HepG2 (cell line): ENCODE data around the gene TTLL12. TPM values are rescaled to one million over a fixed set of nuclear protein-coding genes. Genes with fewer than 3 reads are reported as not detected.

ENCODE experiments used
- ATAC-seq: fragments of 200-7000 bp; cut with Tn5 transposase; 3 replicates; pipeline ENCODE4 v1.9.1; 2020; ENCODE audit warnings: mild to moderate bottlenecking, moderate library complexity
- BruUV-seq: library from RNA; stranded (reverse); fragments of 400-500 nt; replicated peaks from 2 replicates; lab custom pipeline; 2021; lab: Mats Ljungman, UMichigan
- CTCF ChIA-PET: fragments of 300-600 bp; formaldehyde crosslinking; extraction: SDS; loops from one replicate; lab custom pipeline; 2021; ENCODE audit warnings: low total read pairs, inconsistent platforms, low intra/inter-chr PET ratio; lab: Yijun Ruan, JAX
- POLR2A ChIA-PET: fragments of 350-600 bp; sonication (Branson Sonifier 250); formaldehyde crosslinking; loops from one replicate; lab custom pipeline; 2020; ENCODE audit warnings: antibody characterized with exemption, inconsistent platforms; lab: Yijun Ruan, JAX
- DNase-seq: peaks from one replicate; pipeline ENCODE4 v3.0.0-alpha.2; 2015; ENCODE audit warnings: low spot score
- FAIRE-seq: peaks from 3 replicates; lab custom pipeline; 2011; peaks lifted over from hg19 to GRCh38; lab: Jason Lieb, UNC
- H2AFZ ChIP-seq: one replicate; pipeline ENCODE4 v1.6.1; 2011; ENCODE audit warnings: low read length, inconsistent platforms
- H3K27ac ChIP-seq: fragments of 300-600 bp; 3 replicates; pipeline ENCODE4 v1.8.0; 2011; ENCODE audit warnings: mixed run types, mild to moderate bottlenecking, mixed read lengths, low read length, inconsistent platforms; ENCODE audit not compliant: insufficient read depth; ENCODE audit errors: extremely low read length
- H3K27me3 ChIP-seq, 2 experiments: fragments of 200-600 bp in 1 of 2; 2 replicates in 1 of 2; 3 replicates in 1 of 2; pipeline versions ENCODE4 v1.6.0 to v1.8.0; 2011; ENCODE audit warnings: low read length in 2 of 2, mild to moderate bottlenecking in 2 of 2, moderate library complexity in 2 of 2, inconsistent platforms in 1 of 2; ENCODE audit not compliant: insufficient read depth in 2 of 2, control insufficient read depth in 1 of 2
- H3K36me3 ChIP-seq, 2 experiments: fragments of 200-600 bp in 1 of 2; replicated peaks in 1 of 2; 2 replicates in 1 of 2; 3 replicates in 1 of 2; pipeline versions ENCODE4 v1.5.1 to v1.8.0; 2011; ENCODE audit warnings: low read length in 2 of 2, inconsistent platforms in 1 of 2; ENCODE audit not compliant: insufficient read depth in 2 of 2, control insufficient read depth in 1 of 2
- H3K4me1 ChIP-seq: 2 replicates; pipeline ENCODE4 v1.5.1; 2012; ENCODE audit warnings: low read length, inconsistent platforms; ENCODE audit not compliant: insufficient read depth
- H3K4me2 ChIP-seq: 2 replicates; pipeline ENCODE4 v1.6.0; 2011; ENCODE audit warnings: low read depth, low read length, inconsistent platforms
- H3K4me3 ChIP-seq, 3 experiments: fragments of 200-600 bp in 1 of 3; sonication (generic), shearing (Covaris generic) in 1 of 3; replicated peaks in 1 of 3; 2 replicates each; pipeline ENCODE4 v1.5.1; 2011 to 2016; ENCODE audit warnings: low read length in 3 of 3, inconsistent platforms in 2 of 3, low read depth in 2 of 3, mild to moderate bottlenecking in 2 of 3, control low read depth in 1 of 3, mixed read lengths in 1 of 3; ENCODE audit not compliant: insufficient read depth in 1 of 3
- H3K79me2 ChIP-seq: one replicate; pipeline ENCODE4 v1.6.1; 2011; ENCODE audit warnings: low read length, inconsistent platforms; ENCODE audit not compliant: insufficient read depth
- H3K9ac ChIP-seq: 2 replicates; pipeline ENCODE4 v1.6.0; 2011; ENCODE audit warnings: mild to moderate bottlenecking, low read depth, low read length, inconsistent platforms; ENCODE audit not compliant: insufficient read depth
- H3K9me3 ChIP-seq: 2 replicates; pipeline ENCODE4 v1.5.1; 2012; ENCODE audit warnings: mild to moderate bottlenecking, low read length
- H4K20me1 ChIP-seq: 2 replicates; pipeline ENCODE4 v1.6.0; 2011; ENCODE audit warnings: inconsistent platforms, mild to moderate bottlenecking, low read length, moderate library complexity; ENCODE audit not compliant: insufficient read depth
- ISX ChIP-seq: sonication (generic); formaldehyde crosslinking; conservative IDR thresholded peaks from 2 replicates; pipeline ENCODE4 v1.5.0; 2020; ENCODE audit warnings: missing genetic modification reagents
- KAT8 ChIP-seq: IDR thresholded peaks from 2 replicates; pipeline ENCODE4 v1.6.1; 2016; ENCODE audit warnings: missing genetic modification reagents, missing compliant biosample characterization
- NR2F1 ChIP-seq, 2 experiments: fragments of 450-650 bp in 1 of 2; formaldehyde crosslinking in 1 of 2; IDR thresholded peaks; 2 replicates each; pipeline versions ENCODE4 v1.5.0 to v1.6.1; 2016 to 2020; ENCODE audit warnings: mild to moderate bottlenecking in 1 of 2, missing compliant biosample characterization in 1 of 2, missing genetic modification reagents in 1 of 2, moderate library complexity in 1 of 2
- SETDB1 ChIP-seq: sonication (generic); formaldehyde crosslinking; IDR thresholded peaks from 2 replicates; pipeline ENCODE4 v1.5.1; 2020; ENCODE audit warnings: missing genetic modification reagents, mild to moderate bottlenecking, borderline replicate concordance
- SIN3B ChIP-seq: fragments of 150-350 bp; IDR thresholded peaks from 2 replicates; pipeline ENCODE4 v1.6.1; 2014; ENCODE audit warnings: low read length
- UBTF ChIP-seq: sonication (generic); formaldehyde crosslinking; IDR thresholded peaks from 2 replicates; pipeline ENCODE4 v1.4.0; 2020; ENCODE audit warnings: mild to moderate bottlenecking, missing genetic modification reagents
- XBP1 ChIP-seq: sonication (generic); formaldehyde crosslinking; IDR thresholded peaks from 2 replicates; pipeline ENCODE4 v1.5.0; 2020; ENCODE audit warnings: missing genetic modification reagents
- ZMYM4 ChIP-seq: sonication (generic); formaldehyde crosslinking; IDR thresholded peaks from 2 replicates; pipeline ENCODE4 v1.8.1; 2023; ENCODE audit warnings: mild to moderate bottlenecking, missing genetic modification reagents
- ZNF225 ChIP-seq: sonication (generic); formaldehyde crosslinking; IDR thresholded peaks from 2 replicates; pipeline ENCODE4 v1.4.0; 2020; ENCODE audit warnings: mild to moderate bottlenecking, missing genetic modification reagents
- ZNF318 ChIP-seq: sonication (generic); formaldehyde crosslinking; IDR thresholded peaks from 2 replicates; pipeline ENCODE4 v1.4.0; 2020; ENCODE audit warnings: mild to moderate bottlenecking, missing genetic modification reagents
- WGBS: methylation state at CpG from one replicate; pipeline ENCODE4 v1.1.6; 2017; ENCODE audit warnings: low lambda C conversion rate; 5-methylcytosine and 5-hydroxymethylcytosine counted together
- in situ Hi-C: cut with HindIII; loops from 2 replicates; pipeline ENCODE4 v1.10.0; 2017; ENCODE audit warnings: low pct_unique_long_range_greater_than_20kb; ENCODE audit not compliant: extremely low pct_ligation_motif_present
- intact Hi-C: fragments of 100-400 bp; cut with micrococcal nuclease; formaldehyde crosslinking; loops from one replicate; pipeline ENCODE4 v1.10.0; 2022; ENCODE audit not compliant: unreplicated experiment
- polyA plus RNA-seq, 8 experiments: library from polyadenylated mRNA; depleted of rRNA in 3 of 8; stranded (reverse) in 7 of 8; unstranded in 1 of 8; fragments of >200 nt; fragmentation: Illumina TruSeq in 4 of 8; extraction: Trizol in 4 of 8; gene quantifications; 2 replicates each; pipeline versions ENCODE4 v1.2.1 to v1.2.3, GENCODE V29; 2011 to 2016; ENCODE audit warnings: low read depth in 4 of 8, missing spikeins in 1 of 8, mixed read lengths in 1 of 8; ENCODE audit not compliant: insufficient read depth in 1 of 8
- total RNA-seq, 5 experiments: library from RNA; depleted of rRNA; stranded (reverse); fragments of >200 nt; fragmentation: Illumina TruSeq; extraction: Trizol; gene quantifications; 2 replicates each; pipeline ENCODE4 v1.2.3, GENCODE V29; 2016; ENCODE audit warnings: low read depth in 1 of 5

Gene TTLL12
- total and polyA plus RNA-seq, 2 of the 13 experiments (the other 11 are each of a cell fraction or from before 2014, with no cell fraction given), result 11.9 to 38.1 TPM

- no peak for TF ChIP-seq ZNF318 (CRISPR knock-in tag)
- no peak for TF ChIP-seq SIN3B
- TF ChIP-seq ZMYM4 (CRISPR knock-in tag), result no peak
- no peak for TF ChIP-seq XBP1 (CRISPR knock-in tag)
Measured at GRCh38 chr22:43177479-43177878, 9.5 kb downstream of the TTLL12 start (continued).

DNA sequence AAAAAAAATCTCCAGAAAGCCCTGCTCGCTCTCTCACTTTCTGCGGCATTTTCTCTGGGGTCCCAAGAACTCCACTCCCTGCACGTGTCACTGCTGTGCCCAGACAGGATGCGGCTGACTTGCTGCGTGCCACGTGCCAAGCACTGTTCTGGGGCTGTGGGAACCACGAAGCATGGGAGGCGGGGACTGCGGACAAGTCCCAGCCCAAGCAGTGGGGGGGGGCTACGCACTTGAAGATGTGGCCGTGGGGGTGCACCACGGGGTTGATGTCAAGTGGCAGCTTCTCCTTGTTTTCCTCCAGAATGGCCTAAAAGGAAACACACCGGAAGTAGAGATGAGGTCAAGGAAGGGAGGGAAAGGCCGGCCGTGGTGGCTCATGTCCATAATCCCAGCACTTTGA lies 10.8 kb downstream of the TTLL12 start:
- Histone ChIP-seq H3K9ac (no peak overlapping the region), H2AFZ (no peak overlapping the region), H3K27me3 (no peaks in the 10 kb centered on the region), H3K27ac (no peak overlapping the region), H3K4me3 (no peak overlapping the region), H3K79me2 (no peaks in the 10 kb centered on the region), H4K20me1 (no peaks in the 10 kb centered on the region), H3K4me1 (no peaks in the 10 kb centered on the region), H3K9me3 (no peaks in the 10 kb centered on the region), H3K4me2 (no peak overlapping the region), H3K36me3 (peaks cover 20 to 57% of the 10 kb centered on the region in 2 experiments; a peak in 4 of 5 replicates)
- 99% methylated on average over 15 of the region's 15 CpGs for WGBS
- TF ChIP-seq SETDB1 (CRISPR knock-in tag) (no peak), ZNF225 (no peak), KAT8 (no peak), SIN3B (no peak), ISX (no peak), UBTF (CRISPR knock-in tag) (no peak), NR2F1 (CRISPR knock-in tag; IDR thresholded peaks at IDR 0.05) (no peak)
- POLR2A ChIA-PET, result no interaction called here
- in situ Hi-C loops, result no loop called here
- BruUV-seq, result no TSS peak
- no peak for FAIRE-seq
- intact Hi-C loops, result no loop called here
- CTCF ChIA-PET, result no interaction called here
- ATAC-seq, result no peak
- no peak for DNase-seq
